ENCODE measurements around the gene NT5C1B.
"Not testable (repeated sequence)": the region's sequence is repeated elsewhere in the genome, so short reads cannot be mapped to it uniquely, and the experiment has no call there.

NT5C1B gene

DNA sequence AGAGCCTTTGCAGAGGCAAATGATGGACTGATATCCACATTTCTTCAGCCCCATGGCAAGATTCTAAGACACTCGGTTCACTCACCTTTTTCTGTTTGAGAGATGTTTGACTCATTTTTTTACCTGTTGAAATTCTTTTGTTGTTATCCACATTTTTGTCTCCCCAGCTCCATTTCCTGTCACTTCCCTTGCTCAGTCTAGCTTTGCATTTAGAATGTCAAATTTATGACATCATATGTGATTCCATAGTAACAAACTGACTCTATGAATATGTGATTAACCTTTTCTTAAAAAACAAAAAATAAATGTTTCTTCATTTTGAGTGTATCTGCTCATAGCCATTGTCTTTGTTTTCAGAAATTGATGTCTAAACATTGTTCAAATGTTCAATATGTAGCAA, at the start of gene NT5C1B:
Gene NT5C1B, minus strand, starts transcription at position 216 of the 400 bp plus-strand sequence. Its CDS starts 101 bp downstream, at position 115.
- H3K4me1 ChIP-seq (ENCODE audit: control insufficient read depth in 5 of 5, insufficient read depth in 5 of 5, low read length in 5 of 5), result no peaks in the 10 kb centered on the region
- no peaks in the 10 kb centered on the region for H3K27me3 ChIP-seq (ENCODE audit: control insufficient read depth in 5 of 5, insufficient read depth in 4 of 5, low read length in 5 of 5)
- H3K9ac ChIP-seq (ENCODE audit: low read length in 5 of 5), result no peak within 1 kb of the TSS
- no peak within 1 kb of the TSS for H3K4me3 ChIP-seq (ENCODE audit: low read depth in 1 of 5, low read length in 5 of 5)
- no peak within 1 kb of the TSS for H3K27ac ChIP-seq (ENCODE audit: low read depth, low read length)
- no peaks in the 10 kb centered on the region for H3K36me3 ChIP-seq (ENCODE audit: control insufficient read depth in 5 of 5, insufficient read depth in 5 of 5, low read length in 5 of 5)
- peaks cover 0 to 3% (median 0%) of the 10 kb centered on the region in 5 donors for H3K9me3 ChIP-seq (ENCODE audit: control insufficient read depth in 5 of 5, low read length in 5 of 5)

DNA sequence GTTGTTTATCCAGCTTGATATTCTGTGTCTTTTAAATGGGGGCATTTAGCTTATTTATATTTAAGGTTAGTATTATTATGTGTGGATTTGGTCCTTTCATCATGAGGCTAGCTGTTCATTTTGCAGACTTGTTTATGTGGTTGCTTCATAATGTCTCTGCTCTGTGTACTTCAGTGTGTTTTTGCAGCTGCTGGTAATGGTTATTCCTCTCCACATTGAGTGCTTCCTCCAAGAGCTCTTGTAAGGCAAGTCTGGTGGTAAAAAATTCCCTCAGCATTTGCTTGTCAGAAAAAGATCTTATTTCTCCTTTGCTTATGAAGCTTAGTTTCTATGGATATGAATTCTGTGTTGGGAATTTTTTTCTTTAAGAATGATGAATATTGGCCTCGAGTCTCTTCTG, 47.8 kb upstream of the NT5C1B start:
- Histone ChIP-seq H3K27me3 (ENCODE audit: control insufficient read depth in 5 of 5, insufficient read depth in 4 of 5, low read length in 5 of 5) (no peaks in the 10 kb centered on the region), H3K27ac (ENCODE audit: low read depth, low read length) (no peak overlapping the region), H3K36me3 (ENCODE audit: control insufficient read depth in 5 of 5, insufficient read depth in 5 of 5, low read length in 5 of 5) (no peaks in the 10 kb centered on the region), H3K9ac (ENCODE audit: low read length in 5 of 5) (no peak overlapping the region), H3K9me3 (ENCODE audit: control insufficient read depth in 5 of 5, low read length in 5 of 5) (peaks cover 0 to 21% (median 7%) of the 10 kb centered on the region in 5 donors), H3K4me1 (ENCODE audit: control insufficient read depth in 5 of 5, insufficient read depth in 5 of 5, low read length in 5 of 5) (no peaks in the 10 kb centered on the region), H3K4me3 (ENCODE audit: low read depth in 1 of 5, low read length in 5 of 5) (no peak overlapping the region)

DNA sequence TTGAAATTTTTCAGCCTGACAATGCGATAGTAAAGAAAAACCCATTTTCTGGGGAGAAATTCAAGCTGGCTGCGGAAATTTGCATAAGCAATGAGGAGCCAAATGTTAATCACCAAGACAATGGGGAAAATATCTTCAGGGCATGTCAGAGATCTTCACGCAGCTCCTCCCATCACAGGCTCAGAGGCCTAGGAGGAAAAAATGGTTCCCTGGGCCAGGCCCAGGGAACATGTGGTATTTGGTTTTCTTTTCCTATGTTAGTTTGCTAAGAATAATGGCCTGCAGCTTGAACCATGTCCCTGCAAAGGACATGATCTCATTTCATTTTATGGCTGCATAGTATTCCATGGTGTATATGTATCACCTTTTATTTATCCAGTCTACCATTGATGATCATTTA, 43.3 kb upstream of the NT5C1B start:
- H3K9me3 ChIP-seq (ENCODE audit: control insufficient read depth in 5 of 5, low read length in 5 of 5), result peaks cover 0 to 17% (median 7%) of the 10 kb centered on the region in 5 donors
- not testable (repeated sequence) for H3K27ac ChIP-seq (ENCODE audit: low read depth, low read length)

DNA sequence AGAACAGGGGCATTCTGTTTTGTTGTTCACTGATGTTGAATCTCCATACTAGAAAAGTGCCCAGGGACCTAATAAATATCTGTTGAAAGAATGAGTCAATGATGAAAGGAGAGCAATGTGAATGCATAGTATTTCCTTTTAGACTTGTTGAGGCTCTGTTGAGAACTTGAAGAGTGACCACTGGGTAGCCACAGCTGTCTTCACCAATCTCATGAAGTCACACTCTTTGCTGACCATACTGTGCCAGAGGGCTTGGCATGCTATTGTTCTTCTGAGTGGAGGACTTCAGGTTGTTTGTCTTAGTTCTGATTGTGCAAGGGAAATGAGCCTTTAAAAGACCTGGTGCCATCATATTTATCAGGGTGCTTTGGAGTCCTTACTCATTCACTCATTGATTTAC, 41.6 kb upstream of the NT5C1B start:
- Histone ChIP-seq H3K4me1 (ENCODE audit: control insufficient read depth in 5 of 5, insufficient read depth in 5 of 5, low read length in 5 of 5) (no peaks in the 10 kb centered on the region), H3K9ac (ENCODE audit: low read length in 5 of 5) (no peak overlapping the region), H3K36me3 (ENCODE audit: control insufficient read depth in 5 of 5, insufficient read depth in 5 of 5, low read length in 5 of 5) (no peaks in the 10 kb centered on the region), H3K27ac (ENCODE audit: low read depth, low read length) (no peak overlapping the region), H3K4me3 (ENCODE audit: low read depth in 1 of 5, low read length in 5 of 5) (no peak overlapping the region), H3K9me3 (ENCODE audit: control insufficient read depth in 5 of 5, low read length in 5 of 5) (peaks cover 0 to 7% (median 0%) of the 10 kb centered on the region in 5 donors), H3K27me3 (ENCODE audit: control insufficient read depth in 5 of 5, insufficient read depth in 4 of 5, low read length in 5 of 5) (no peaks in the 10 kb centered on the region)

More for the DNA sequence above, 43.3 kb upstream of the NT5C1B start:
- H3K36me3 ChIP-seq (ENCODE audit: control insufficient read depth in 5 of 5, insufficient read depth in 5 of 5, low read length in 5 of 5); H3K4me3 ChIP-seq (ENCODE audit: low read depth in 1 of 5, low read length in 5 of 5); H3K27me3 ChIP-seq (ENCODE audit: control insufficient read depth in 5 of 5, insufficient read depth in 4 of 5, low read length in 5 of 5); H3K9ac ChIP-seq (ENCODE audit: low read length in 5 of 5); H3K4me1 ChIP-seq (ENCODE audit: control insufficient read depth in 5 of 5, insufficient read depth in 5 of 5, low read length in 5 of 5): not testable (repeated sequence)

DNA sequence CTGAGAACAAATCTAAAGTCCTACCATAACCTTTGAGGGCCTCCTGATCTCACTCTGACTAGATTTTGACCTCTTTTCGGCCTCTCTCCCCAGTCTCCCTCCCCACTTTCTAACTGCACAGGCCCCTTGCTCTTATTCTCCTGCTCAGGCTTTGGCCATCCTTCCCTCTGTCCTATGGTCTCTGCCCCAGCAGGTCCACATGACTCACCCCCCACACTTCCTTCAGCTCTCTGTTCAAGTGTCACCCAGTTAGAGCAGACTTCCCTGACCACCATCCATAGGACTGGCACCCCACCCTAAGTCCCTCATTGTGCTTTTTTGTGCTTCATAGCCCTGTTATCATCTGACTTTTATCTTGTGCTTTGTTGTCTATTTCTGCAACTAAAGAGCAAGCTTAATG, 41.2 kb upstream of the NT5C1B start:
- H3K4me1 ChIP-seq (ENCODE audit: control insufficient read depth in 5 of 5, insufficient read depth in 5 of 5, low read length in 5 of 5), result no peaks in the 10 kb centered on the region
- no peak overlapping the region for H3K27ac ChIP-seq (ENCODE audit: low read depth, low read length)
- H3K36me3 ChIP-seq (ENCODE audit: control insufficient read depth in 5 of 5, insufficient read depth in 5 of 5, low read length in 5 of 5), result no peaks in the 10 kb centered on the region
- H3K9me3 ChIP-seq (ENCODE audit: control insufficient read depth in 5 of 5, low read length in 5 of 5), result peaks cover 0 to 6% (median 0%) of the 10 kb centered on the region in 5 donors
- H3K4me3 ChIP-seq (ENCODE audit: low read depth in 1 of 5, low read length in 5 of 5), result no peak overlapping the region
- H3K9ac ChIP-seq (ENCODE audit: low read length in 5 of 5), result no peak overlapping the region
- H3K27me3 ChIP-seq (ENCODE audit: control insufficient read depth in 5 of 5, insufficient read depth in 4 of 5, low read length in 5 of 5), result no peaks in the 10 kb centered on the region

DNA sequence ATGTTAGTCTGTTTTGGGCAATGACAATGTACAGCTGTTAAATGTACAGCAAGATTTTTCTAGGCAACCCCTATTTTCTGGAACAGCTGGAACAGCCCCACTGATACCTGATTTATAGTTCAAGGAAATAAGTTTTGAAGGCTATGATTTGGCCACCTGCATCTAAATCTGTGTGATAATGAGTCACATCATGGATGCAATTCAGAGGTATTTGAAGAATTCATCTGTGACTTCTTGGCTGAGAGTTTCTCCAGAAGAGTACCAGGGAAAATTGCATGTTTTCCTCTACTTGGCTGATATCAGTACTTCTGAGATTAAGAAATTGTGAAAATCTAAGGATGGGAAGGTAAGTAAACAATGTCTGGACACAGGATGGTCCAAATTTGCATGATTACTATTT, 40.7 kb upstream of the NT5C1B start:
- no peaks in the 10 kb centered on the region for H3K27me3 ChIP-seq (ENCODE audit: control insufficient read depth in 5 of 5, insufficient read depth in 4 of 5, low read length in 5 of 5)
- H3K4me3 ChIP-seq (ENCODE audit: low read depth in 1 of 5, low read length in 5 of 5), result no peak overlapping the region
- no peak overlapping the region for H3K27ac ChIP-seq (ENCODE audit: low read depth, low read length)
- H3K9ac ChIP-seq (ENCODE audit: low read length in 5 of 5), result no peak overlapping the region
- no peaks in the 10 kb centered on the region for H3K4me1 ChIP-seq (ENCODE audit: control insufficient read depth in 5 of 5, insufficient read depth in 5 of 5, low read length in 5 of 5)
- no peaks in the 10 kb centered on the region for H3K36me3 ChIP-seq (ENCODE audit: control insufficient read depth in 5 of 5, insufficient read depth in 5 of 5, low read length in 5 of 5)
- H3K9me3 ChIP-seq (ENCODE audit: control insufficient read depth in 5 of 5, low read length in 5 of 5), result peaks cover 0 to 6% (median 0%) of the 10 kb centered on the region in 5 donors

DNA sequence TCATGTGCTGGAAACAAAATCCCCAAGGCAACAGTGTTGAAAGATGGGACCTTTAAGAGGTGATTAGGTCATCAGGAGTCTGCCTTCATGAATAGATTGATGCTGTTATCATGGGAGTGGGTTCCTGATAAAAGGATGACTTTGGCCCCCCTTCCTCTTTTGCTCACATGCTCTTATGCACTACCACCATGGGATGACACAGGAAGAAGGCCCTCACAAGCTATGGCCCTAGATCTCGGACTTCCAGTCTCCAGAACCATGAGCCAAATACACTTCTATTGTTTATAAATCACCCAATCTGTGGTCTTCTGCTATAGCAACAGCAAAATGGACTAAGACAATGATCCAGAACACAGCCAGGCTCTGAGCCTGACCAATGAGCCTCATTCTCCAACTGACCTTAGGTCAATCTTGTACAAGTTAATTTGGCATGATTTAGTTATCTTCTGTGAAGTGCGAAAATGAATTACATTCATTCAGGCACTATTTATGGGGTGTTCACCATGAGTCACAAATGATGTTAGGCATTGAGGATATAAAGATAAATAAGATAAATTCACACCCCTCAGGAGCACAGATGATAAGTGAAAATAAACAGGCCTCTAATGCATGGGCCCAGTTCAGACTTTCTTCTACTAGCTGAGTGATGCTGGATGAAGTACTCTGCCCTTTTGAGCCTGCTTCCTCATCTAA, 37.7 kb upstream of the NT5C1B start:
- no peaks in the 10 kb centered on the region for H3K9me3 ChIP-seq (ENCODE audit: control insufficient read depth in 5 of 5, low read length in 5 of 5)
- no peak overlapping the region for H3K4me3 ChIP-seq (ENCODE audit: low read depth in 1 of 5, low read length in 5 of 5)
- H3K36me3 ChIP-seq (ENCODE audit: control insufficient read depth in 5 of 5, insufficient read depth in 5 of 5, low read length in 5 of 5), result no peaks in the 10 kb centered on the region
- no peak overlapping the region for H3K27ac ChIP-seq (ENCODE audit: low read depth, low read length)
- H3K27me3 ChIP-seq (ENCODE audit: control insufficient read depth in 5 of 5, insufficient read depth in 4 of 5, low read length in 5 of 5), result no peaks in the 10 kb centered on the region
- H3K9ac ChIP-seq (ENCODE audit: low read length in 5 of 5), result no peak overlapping the region
- no peaks in the 10 kb centered on the region for H3K4me1 ChIP-seq (ENCODE audit: control insufficient read depth in 5 of 5, insufficient read depth in 5 of 5, low read length in 5 of 5)

DNA sequence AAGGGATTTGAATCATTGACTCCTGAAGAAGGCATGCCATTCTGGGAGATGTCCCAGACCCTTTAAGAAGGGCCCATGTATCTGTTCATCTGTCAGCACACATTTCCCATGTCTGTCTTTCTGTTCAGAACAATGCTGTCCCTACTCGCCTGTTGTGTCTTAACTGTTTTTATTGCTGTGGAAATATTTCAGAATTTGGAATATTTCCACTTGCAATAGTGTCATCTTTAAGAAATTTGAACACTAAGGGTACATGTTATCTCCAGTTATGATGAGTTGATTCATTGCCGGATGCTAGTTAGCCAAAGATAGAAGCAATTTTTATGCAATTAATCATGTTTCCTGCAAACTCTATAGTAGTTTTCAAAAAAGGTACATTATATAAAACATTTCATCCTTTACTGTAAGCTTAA, 36.9 kb upstream of the NT5C1B start:
- H3K4me1 ChIP-seq (ENCODE audit: control insufficient read depth in 5 of 5, insufficient read depth in 5 of 5, low read length in 5 of 5), result no peaks in the 10 kb centered on the region
- H3K4me3 ChIP-seq (ENCODE audit: low read depth in 1 of 5, low read length in 5 of 5), result no peak overlapping the region
- no peak overlapping the region for H3K27ac ChIP-seq (ENCODE audit: low read depth, low read length)
- H3K9ac ChIP-seq (ENCODE audit: low read length in 5 of 5), result no peak overlapping the region
- H3K9me3 ChIP-seq (ENCODE audit: control insufficient read depth in 5 of 5, low read length in 5 of 5), result no peaks in the 10 kb centered on the region
- H3K27me3 ChIP-seq (ENCODE audit: control insufficient read depth in 5 of 5, insufficient read depth in 4 of 5, low read length in 5 of 5), result no peaks in the 10 kb centered on the region
- no peaks in the 10 kb centered on the region for H3K36me3 ChIP-seq (ENCODE audit: control insufficient read depth in 5 of 5, insufficient read depth in 5 of 5, low read length in 5 of 5)

DNA sequence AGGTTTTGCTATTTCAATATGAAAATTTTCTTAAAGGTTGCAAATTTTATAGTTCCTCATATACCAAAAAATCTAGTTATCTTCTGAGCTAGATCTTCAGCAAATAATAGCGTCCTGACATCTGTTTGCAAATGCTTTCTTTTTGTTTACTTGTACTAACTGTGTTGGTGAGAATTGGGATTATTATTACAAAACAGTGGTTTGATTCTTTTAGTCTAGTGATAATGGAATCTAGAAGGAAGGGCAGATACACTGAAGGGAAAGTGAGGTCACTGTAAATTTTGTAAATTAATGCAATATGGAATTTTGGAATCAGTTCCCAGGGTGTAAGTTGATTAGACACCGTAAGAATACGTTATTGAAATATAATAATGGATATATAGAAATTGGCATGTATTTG, 36.2 kb upstream of the NT5C1B start:
- no peaks in the 10 kb centered on the region for H3K27me3 ChIP-seq (ENCODE audit: control insufficient read depth in 5 of 5, insufficient read depth in 4 of 5, low read length in 5 of 5)
- H3K27ac ChIP-seq (ENCODE audit: low read depth, low read length), result no peak overlapping the region
- no peak overlapping the region for H3K4me3 ChIP-seq (ENCODE audit: low read depth in 1 of 5, low read length in 5 of 5)

DNA sequence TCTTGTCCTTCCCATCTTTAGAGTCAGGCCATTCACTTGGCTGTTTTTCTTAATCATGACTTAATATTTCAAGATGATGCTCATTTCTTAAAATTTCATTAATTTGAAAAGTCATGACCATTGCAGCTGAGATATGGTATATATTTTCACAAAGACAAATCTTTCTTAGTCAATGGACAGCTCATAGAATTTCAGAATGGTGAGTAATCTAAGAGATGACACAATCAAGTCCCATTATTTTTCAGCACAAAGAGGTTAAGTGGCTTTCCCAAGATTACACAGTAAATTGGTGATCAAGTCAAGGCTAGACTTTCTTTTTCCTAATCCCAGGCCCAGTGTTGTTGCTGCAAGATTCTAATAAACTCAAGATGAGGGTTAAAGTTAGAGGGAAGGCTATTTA, 34.4 kb upstream of the NT5C1B start:
- no peaks in the 10 kb centered on the region for H3K27me3 ChIP-seq (ENCODE audit: control insufficient read depth in 5 of 5, insufficient read depth in 4 of 5, low read length in 5 of 5)
- no peak overlapping the region for H3K4me3 ChIP-seq (ENCODE audit: low read depth in 1 of 5, low read length in 5 of 5)
- H3K9me3 ChIP-seq (ENCODE audit: control insufficient read depth in 5 of 5, low read length in 5 of 5), result no peaks in the 10 kb centered on the region
- H3K9ac ChIP-seq (ENCODE audit: low read length in 5 of 5), result no peak overlapping the region
- H3K27ac ChIP-seq (ENCODE audit: low read depth, low read length), result no peak overlapping the region
- no peaks in the 10 kb centered on the region for H3K4me1 ChIP-seq (ENCODE audit: control insufficient read depth in 5 of 5, insufficient read depth in 5 of 5, low read length in 5 of 5)
- no peaks in the 10 kb centered on the region for H3K36me3 ChIP-seq (ENCODE audit: control insufficient read depth in 5 of 5, insufficient read depth in 5 of 5, low read length in 5 of 5)

More for the DNA sequence above, 36.2 kb upstream of the NT5C1B start:
- no peaks in the 10 kb centered on the region for H3K4me1 ChIP-seq (ENCODE audit: control insufficient read depth in 5 of 5, insufficient read depth in 5 of 5, low read length in 5 of 5)
- no peaks in the 10 kb centered on the region for H3K9me3 ChIP-seq (ENCODE audit: control insufficient read depth in 5 of 5, low read length in 5 of 5)
- no peak overlapping the region for H3K9ac ChIP-seq (ENCODE audit: low read length in 5 of 5)
- H3K36me3 ChIP-seq (ENCODE audit: control insufficient read depth in 5 of 5, insufficient read depth in 5 of 5, low read length in 5 of 5), result no peaks in the 10 kb centered on the region
